GM12891 (cell line): ENCODE measurements around the gene CCDC167.

Source experiments
- POLR2A ChIP-seq: IDR thresholded peaks from 2 replicates; pipeline ENCODE4 v1.6.1; 2011; ENCODE audit warnings: low read depth, low read length, control low read depth
- SPI1 ChIP-seq: IDR thresholded peaks from 2 replicates; pipeline ENCODE4 v1.6.1; 2011; ENCODE audit warnings: low read depth, low read length, control low read depth
- TAF1 ChIP-seq: IDR thresholded peaks from 2 replicates; pipeline ENCODE4 v1.6.1; 2011; ENCODE audit warnings: low read depth, low read length, control low read depth

DNA sequence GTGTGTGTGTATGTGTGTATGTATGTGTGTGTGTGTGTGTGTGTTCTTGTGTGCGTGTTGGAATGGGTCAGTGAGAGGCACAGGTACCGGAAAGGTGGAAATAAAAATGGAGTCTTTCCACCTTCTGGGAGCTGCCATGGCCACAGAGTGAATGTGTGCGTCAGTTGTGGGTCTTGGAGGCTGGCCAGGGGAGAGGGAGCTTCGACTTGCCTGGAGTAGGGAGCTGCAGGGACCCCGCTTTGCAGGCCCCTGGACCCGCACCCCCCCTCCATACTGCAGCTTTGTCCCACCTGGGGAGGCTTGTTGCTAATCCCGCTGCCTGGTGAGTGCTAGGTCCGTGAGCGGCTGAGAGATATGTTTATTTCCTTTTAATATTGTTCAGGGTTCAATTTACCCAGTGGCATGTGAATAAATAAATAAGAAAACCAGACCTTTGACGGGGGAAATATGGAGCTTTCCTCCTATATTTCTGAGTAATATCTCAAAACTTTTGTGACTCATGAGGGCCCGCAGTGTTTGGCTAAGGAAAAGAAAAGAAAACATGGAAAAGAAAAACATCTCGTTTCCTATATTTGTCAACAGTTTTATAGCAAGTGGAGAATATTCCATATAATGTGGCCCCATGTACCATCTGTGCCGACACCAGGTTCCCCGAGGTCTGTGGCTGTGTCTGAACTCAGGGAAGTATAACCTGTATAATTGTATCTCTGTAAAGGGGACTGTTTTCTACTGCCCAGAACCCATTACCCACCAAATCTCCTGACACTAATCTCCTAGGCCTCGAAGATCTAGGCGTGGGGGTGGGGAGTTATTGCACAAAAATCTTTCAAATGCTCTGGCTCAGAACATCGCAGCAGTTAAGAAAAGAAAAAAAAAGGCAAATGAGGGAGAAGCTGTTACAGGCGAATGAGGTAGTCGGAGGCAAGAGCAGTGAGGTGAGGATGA is 24.6 kb upstream of the CCDC167 start:
- TF ChIP-seq POLR2A (no peak), SPI1 (no peak), TAF1 (no peak)
